Measurements from ENCODE around the gene FBN2.

- TF ChIP-seq POLR2AphosphoS5 (IDR thresholded peaks at IDR 0.05) = no peak
- peak; percentile 44 to 67 (median 52) for TF ChIP-seq CTCF (IDR thresholded peaks at IDR 0.05)
Observed at GRCh38 chr5:128213340-128213739, 324.7 kb downstream of the FBN2 start.
